ENCODE results near the gene OR2B2. TPM values are rescaled to one million over a fixed set of nuclear protein-coding genes. Genes with fewer than 3 reads are reported as not detected.
"Not testable (repeated sequence)": the region's sequence is repeated elsewhere in the genome, so short reads cannot be mapped to it uniquely, and the experiment has no call there.

The OR2B2 gene
- total RNA-seq, 1 donor from 2014 or later, result not detected

GRCh38 chr6:27940766-27941165, 28.6 kb upstream of the OR2B2 start:
- Mint-ChIP-seq H3K27ac (no peak overlapping the region), H3K4me1 (ENCODE audit: low read depth) (no peaks in the 10 kb centered on the region), H3K9me3 (ENCODE audit: low read depth) (no peaks in the 10 kb centered on the region), H3K27me3 (peaks cover 25% of the 10 kb centered on the region), H3K36me3 (ENCODE audit: insufficient read depth) (no peaks in the 10 kb centered on the region), H3K4me3 (ENCODE audit: low read depth) (no peak overlapping the region)
- no peak for TF ChIP-seq CTCF (IDR thresholded peaks at IDR 0.05; ENCODE audit: unreplicated experiment)
- no peak for DNase-seq (ENCODE audit: low spot score, unreplicated experiment)

GRCh38 chr6:27931209-27931608, 19.0 kb upstream of the OR2B2 start:
- H3K4me3 Mint-ChIP-seq (ENCODE audit: low read depth), result no peak overlapping the region
- DNase-seq (ENCODE audit: low spot score, unreplicated experiment), result no peak
- H3K27ac Mint-ChIP-seq, result no peak overlapping the region
- H3K27me3 Mint-ChIP-seq, result peaks cover 3% of the 10 kb centered on the region
- H3K4me1 Mint-ChIP-seq (ENCODE audit: low read depth), result no peaks in the 10 kb centered on the region
- no peaks in the 10 kb centered on the region for H3K36me3 Mint-ChIP-seq (ENCODE audit: insufficient read depth)
- peaks cover 9% of the 10 kb centered on the region for H3K9me3 Mint-ChIP-seq (ENCODE audit: low read depth)
- TF ChIP-seq CTCF (IDR thresholded peaks at IDR 0.05; ENCODE audit: unreplicated experiment), result no peak

- DNase-seq (ENCODE audit: low spot score, unreplicated experiment); H3K36me3 Mint-ChIP-seq (ENCODE audit: insufficient read depth); H3K9me3 Mint-ChIP-seq (ENCODE audit: low read depth): not testable (repeated sequence)
These were observed 17.7 kb upstream of the OR2B2 start for GRCh38 chr6:27929930-27930329.

GRCh38 chr6:27928041-27928440, 15.8 kb upstream of the OR2B2 start:
- DNase-seq (ENCODE audit: low spot score, unreplicated experiment); H3K27me3 Mint-ChIP-seq; H3K27ac Mint-ChIP-seq; H3K9me3 Mint-ChIP-seq (ENCODE audit: low read depth); H3K4me1 Mint-ChIP-seq (ENCODE audit: low read depth); H3K4me3 Mint-ChIP-seq (ENCODE audit: low read depth); H3K36me3 Mint-ChIP-seq (ENCODE audit: insufficient read depth): not testable (repeated sequence)

More at GRCh38 chr6:27929930-27930329, 17.7 kb upstream of the OR2B2 start:
- not testable (repeated sequence) for H3K27ac Mint-ChIP-seq; H3K27me3 Mint-ChIP-seq; H3K4me3 Mint-ChIP-seq (ENCODE audit: low read depth); H3K4me1 Mint-ChIP-seq (ENCODE audit: low read depth)

GRCh38 chr6:27924179-27924578, 12.0 kb upstream of the OR2B2 start:
- Mint-ChIP-seq H3K36me3 (ENCODE audit: insufficient read depth) (no peaks in the 10 kb centered on the region), H3K4me1 (ENCODE audit: low read depth) (no peaks in the 10 kb centered on the region), H3K27me3 (peaks cover 11% of the 10 kb centered on the region), H3K4me3 (ENCODE audit: low read depth) (no peak overlapping the region), H3K27ac (no peak overlapping the region), H3K9me3 (ENCODE audit: low read depth) (peaks cover 4% of the 10 kb centered on the region)
- no peak for TF ChIP-seq CTCF (IDR thresholded peaks at IDR 0.05; ENCODE audit: unreplicated experiment)
- no peak for DNase-seq (ENCODE audit: low spot score, unreplicated experiment)

- H3K36me3 Mint-ChIP-seq (ENCODE audit: insufficient read depth), result no peaks in the 10 kb centered on the region
- H3K9me3 Mint-ChIP-seq (ENCODE audit: low read depth), result no peaks in the 10 kb centered on the region
- H3K4me3 Mint-ChIP-seq (ENCODE audit: low read depth), result no peak overlapping the region
- no peak for DNase-seq (ENCODE audit: low spot score, unreplicated experiment)
- TF ChIP-seq CTCF (IDR thresholded peaks at IDR 0.05; ENCODE audit: unreplicated experiment), result no peak
- H3K27ac Mint-ChIP-seq, result no peak overlapping the region
- H3K27me3 Mint-ChIP-seq, result peaks cover 14% of the 10 kb centered on the region
- no peaks in the 10 kb centered on the region for H3K4me1 Mint-ChIP-seq (ENCODE audit: low read depth)
These were observed 10.8 kb upstream of the OR2B2 start for GRCh38 chr6:27922949-27923348.
